K562 (cell line): ENCODE data around the gene AMFR. TPM values are rescaled to one million over a fixed set of nuclear protein-coding genes. Genes with fewer than 3 reads are reported as not detected.

Source experiments
- ATAC-seq: fragments of 200-7000 bp; cut with Tn5 transposase; 3 replicates; pipeline ENCODE4 v1.9.1; 2020; ENCODE audit warnings: moderate library complexity
- BruUV-seq: library from RNA; stranded (reverse); fragments of 400-500 nt; replicated peaks from 2 replicates; lab custom pipeline; 2021; lab: Mats Ljungman, UMichigan
- CTCF ChIA-PET: fragments of 300-600 bp; formaldehyde crosslinking; extraction: SDS; loops from one replicate; lab custom pipeline; 2021; ENCODE audit warnings: low intra/inter-chr PET ratio; lab: Yijun Ruan, JAX
- POLR2A ChIA-PET: fragments of 300-600, 350-650 bp; sonication (Branson Sonifier 250); formaldehyde crosslinking; extraction: SDS; loops from one replicate; lab custom pipeline; 2021; ENCODE audit warnings: antibody characterized with exemption, inconsistent platforms; lab: Yijun Ruan, JAX
- DNase-seq, 4 experiments: peaks; one replicate each; pipeline versions ENCODE4 v3.0.0 to v3.0.0-alpha.2; 2011 to 2018; ENCODE audit warnings: low spot score in 3 of 4, mixed read lengths in 3 of 4; ENCODE audit errors: extremely low read depth in 1 of 4
- FAIRE-seq: peaks from 2 replicates; lab custom pipeline; 2011; peaks lifted over from hg19 to GRCh38; lab: Jason Lieb, UNC
- H2AFZ ChIP-seq: 2 replicates; pipeline ENCODE4 v1.6.0; 2011; ENCODE audit warnings: low read depth, low read length, control low read depth, inconsistent platforms
- H3K27ac ChIP-seq: fragments of 200-600 bp; 3 replicates; pipeline ENCODE4 v1.8.0; 2011; ENCODE audit warnings: low read depth, mild to moderate bottlenecking, control low read depth, inconsistent platforms, low read length, moderate library complexity, mixed read lengths; ENCODE audit errors: extremely low read depth
- H3K27me3 ChIP-seq, 2 experiments: fragments of 300-600 bp in 1 of 2; 2 replicates in 1 of 2; 3 replicates in 1 of 2; pipeline versions ENCODE4 v1.6.0 to v1.8.0; 2011; ENCODE audit warnings: inconsistent platforms in 2 of 2, low read length in 2 of 2, mild to moderate bottlenecking in 1 of 2, mixed read lengths in 1 of 2, moderate library complexity in 1 of 2; ENCODE audit not compliant: control insufficient read depth in 2 of 2, insufficient read depth in 2 of 2
- H3K36me3 ChIP-seq: fragments of 300-600 bp; 3 replicates; pipeline ENCODE4 v1.8.0; 2011; ENCODE audit warnings: mild to moderate bottlenecking, low read length, inconsistent platforms; ENCODE audit not compliant: control insufficient read depth, insufficient read depth
- H3K4me1 ChIP-seq, 2 experiments: fragments of 200-600 bp in 1 of 2; replicated peaks in 1 of 2; 2 replicates in 1 of 2; 3 replicates in 1 of 2; pipeline versions ENCODE4 v1.5.1 to v1.8.0; 2011; ENCODE audit warnings: inconsistent platforms in 2 of 2, low read length in 2 of 2, mild to moderate bottlenecking in 1 of 2, mixed read lengths in 1 of 2, moderate library complexity in 1 of 2; ENCODE audit not compliant: control insufficient read depth in 2 of 2, insufficient read depth in 2 of 2
- H3K4me2 ChIP-seq: 2 replicates; pipeline ENCODE4 v1.6.1; 2011; ENCODE audit warnings: low read length, control low read depth, inconsistent platforms, mixed read lengths; ENCODE audit not compliant: insufficient read depth
- H3K4me3 ChIP-seq: fragments of 200-600 bp; sonication (generic), shearing (Covaris generic); 2 replicates; pipeline ENCODE4 v1.5.1; 2016; ENCODE audit warnings: control low read depth, inconsistent platforms
- H3K79me2 ChIP-seq: fragments of 200-600 bp; 3 replicates; pipeline ENCODE4 v1.8.0; 2011; ENCODE audit warnings: low read length, inconsistent platforms; ENCODE audit not compliant: control insufficient read depth, insufficient read depth
- H3K9ac ChIP-seq, 2 experiments: 2 replicates each; pipeline versions ENCODE4 v1.6.0 to v1.6.1; 2011; ENCODE audit warnings: low read depth in 2 of 2, low read length in 2 of 2, control low read depth in 1 of 2, inconsistent platforms in 1 of 2, mild to moderate bottlenecking in 1 of 2, mixed read lengths in 1 of 2; ENCODE audit not compliant: insufficient read depth in 1 of 2
- H3K9me1 ChIP-seq: one replicate; pipeline ENCODE4 v1.6.0; 2011; ENCODE audit warnings: inconsistent platforms, mild to moderate bottlenecking, low read length, moderate library complexity; ENCODE audit not compliant: control insufficient read depth, insufficient read depth
- H3K9me3 ChIP-seq: replicated peaks from 2 replicates; pipeline ENCODE4 v1.5.1; 2011; ENCODE audit warnings: low read depth, low read length, inconsistent platforms; ENCODE audit not compliant: control insufficient read depth, insufficient read depth
- H4K20me1 ChIP-seq: replicated peaks from 2 replicates; pipeline ENCODE4 v1.6.1; 2011; ENCODE audit warnings: low read length, inconsistent platforms, mixed read lengths; ENCODE audit not compliant: control insufficient read depth, insufficient read depth
- ELF2 ChIP-seq: fragments of 250-450 bp; sonication (Bioruptor Pico); IDR thresholded peaks from 2 replicates; pipeline ENCODE4 v1.5.0; 2021; ENCODE audit warnings: mild to moderate bottlenecking
- ETV5 ChIP-seq: sonication (generic); formaldehyde crosslinking; IDR thresholded peaks from 2 replicates; pipeline ENCODE4 v1.4.0; 2020; ENCODE audit warnings: low read depth, mild to moderate bottlenecking, missing genetic modification reagents
- ZNF263 ChIP-seq: sonication (generic); formaldehyde crosslinking; IDR thresholded peaks from 2 replicates; pipeline ENCODE4 v1.8.0; 2022; ENCODE audit warnings: mild to moderate bottlenecking, missing genetic modification reagents, borderline replicate concordance
- ZNF551 ChIP-seq: fragments of 250-450 bp; sonication (Bioruptor Pico); IDR thresholded peaks from 2 replicates; pipeline ENCODE4 v1.5.0; 2021; ENCODE audit warnings: mild to moderate bottlenecking, moderate library complexity
- WGBS: fragments of 100-300 bp; shearing (Covaris generic); methylation state at CpG from one replicate; pipeline ENCODE4 v1.1.6; 2016; ENCODE audit warnings: low coverage, mixed read lengths; ENCODE audit not compliant: insufficient coverage; ENCODE audit errors: missing lambda C conversion rate; 5-methylcytosine and 5-hydroxymethylcytosine counted together
- in situ Hi-C: fragments of 300-500 bp; cut with MboI; formaldehyde crosslinking; loops from 4 replicates; pipeline ENCODE4 v1.15.0; 2018; ENCODE audit warnings: inconsistent platforms, mixed read lengths
- intact Hi-C: fragments of 100-400 bp; cut with micrococcal nuclease; formaldehyde crosslinking; loops from 2 replicates; pipeline ENCODE4 v1.14.2; 2022
- polyA plus RNA-seq, 8 experiments: library from polyadenylated mRNA; depleted of rRNA in 4 of 8; stranded (reverse) in 5 of 8; unstranded in 3 of 8; fragments of >200 nt; fragmentation: Nextera tagmentation in 2 of 8; fragmentation: Illumina TruSeq in 1 of 8; extraction: Ambion mirVana in 2 of 8; extraction: Trizol in 1 of 8; gene quantifications; 2 replicates each; pipeline versions ENCODE4 v1.2.1 to v1.2.3, GENCODE V29; 2011 to 2014; ENCODE audit warnings: inconsistent platforms in 1 of 8, missing spikeins in 1 of 8
- total RNA-seq, 7 experiments: library from RNA; depleted of rRNA in 6 of 7; stranded (reverse); fragments of >200 nt in 6 of 7; fragmentation: Illumina TruSeq in 2 of 7; extraction: Trizol in 2 of 7; gene quantifications; 2 replicates each; pipeline versions ENCODE4 v1.2.1 to v1.2.3, GENCODE V29; 2011 to 2021; ENCODE audit warnings: low replicate concordance in 1 of 7
- TF ChIP-seq, protein P1 (sequence below): fragments of 150-350 bp; conservative IDR thresholded peaks from 2 replicates; pipeline ENCODE4 v1.6.1; 2014; ENCODE audit warnings: low read length
- TF ChIP-seq, protein P2 (sequence below), 2 experiments: fragments of 450-650 bp; IDR thresholded peaks; 2 replicates each; pipeline ENCODE4 v1.6.1; 2018; ENCODE audit warnings: mild to moderate bottlenecking in 2 of 2, low read depth in 1 of 2; ENCODE audit not compliant: partially characterized antibody in 2 of 2

AMFR gene
- total and polyA plus RNA-seq, 9 of the 15 experiments (the other 6 are each of a cell fraction or from before 2014, with no cell fraction given) = 15.6 to 113 (median 58.4) TPM

GRCh38 chr16:56355221-56355620 lies 70.1 kb downstream of the AMFR start:
- no peak overlapping the region for H3K4me3 ChIP-seq
- no peaks in the 10 kb centered on the region for H3K79me2 ChIP-seq
- ATAC-seq = no peak
- H3K9me3 ChIP-seq = no peaks in the 10 kb centered on the region
- TF ChIP-seq, protein P1, sequence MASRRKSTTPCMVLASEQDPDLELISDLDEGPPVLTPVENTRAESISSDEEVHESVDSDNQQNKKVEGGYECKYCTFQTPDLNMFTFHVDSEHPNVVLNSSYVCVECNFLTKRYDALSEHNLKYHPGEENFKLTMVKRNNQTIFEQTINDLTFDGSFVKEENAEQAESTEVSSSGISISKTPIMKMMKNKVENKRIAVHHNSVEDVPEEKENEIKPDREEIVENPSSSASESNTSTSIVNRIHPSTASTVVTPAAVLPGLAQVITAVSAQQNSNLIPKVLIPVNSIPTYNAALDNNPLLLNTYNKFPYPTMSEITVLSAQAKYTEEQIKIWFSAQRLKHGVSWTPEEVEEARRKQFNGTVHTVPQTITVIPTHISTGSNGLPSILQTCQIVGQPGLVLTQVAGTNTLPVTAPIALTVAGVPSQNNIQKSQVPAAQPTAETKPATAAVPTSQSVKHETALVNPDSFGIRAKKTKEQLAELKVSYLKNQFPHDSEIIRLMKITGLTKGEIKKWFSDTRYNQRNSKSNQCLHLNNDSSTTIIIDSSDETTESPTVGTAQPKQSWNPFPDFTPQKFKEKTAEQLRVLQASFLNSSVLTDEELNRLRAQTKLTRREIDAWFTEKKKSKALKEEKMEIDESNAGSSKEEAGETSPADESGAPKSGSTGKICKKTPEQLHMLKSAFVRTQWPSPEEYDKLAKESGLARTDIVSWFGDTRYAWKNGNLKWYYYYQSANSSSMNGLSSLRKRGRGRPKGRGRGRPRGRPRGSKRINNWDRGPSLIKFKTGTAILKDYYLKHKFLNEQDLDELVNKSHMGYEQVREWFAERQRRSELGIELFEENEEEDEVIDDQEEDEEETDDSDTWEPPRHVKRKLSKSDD = no peak
- TF ChIP-seq ZNF551 (CRISPR knock-in tag) (no peak), ZNF263 (CRISPR knock-in tag) (no peak), ETV5 (CRISPR knock-in tag) (no peak), ELF2 (CRISPR knock-in tag) (no peak)
- TF ChIP-seq, protein P2, sequence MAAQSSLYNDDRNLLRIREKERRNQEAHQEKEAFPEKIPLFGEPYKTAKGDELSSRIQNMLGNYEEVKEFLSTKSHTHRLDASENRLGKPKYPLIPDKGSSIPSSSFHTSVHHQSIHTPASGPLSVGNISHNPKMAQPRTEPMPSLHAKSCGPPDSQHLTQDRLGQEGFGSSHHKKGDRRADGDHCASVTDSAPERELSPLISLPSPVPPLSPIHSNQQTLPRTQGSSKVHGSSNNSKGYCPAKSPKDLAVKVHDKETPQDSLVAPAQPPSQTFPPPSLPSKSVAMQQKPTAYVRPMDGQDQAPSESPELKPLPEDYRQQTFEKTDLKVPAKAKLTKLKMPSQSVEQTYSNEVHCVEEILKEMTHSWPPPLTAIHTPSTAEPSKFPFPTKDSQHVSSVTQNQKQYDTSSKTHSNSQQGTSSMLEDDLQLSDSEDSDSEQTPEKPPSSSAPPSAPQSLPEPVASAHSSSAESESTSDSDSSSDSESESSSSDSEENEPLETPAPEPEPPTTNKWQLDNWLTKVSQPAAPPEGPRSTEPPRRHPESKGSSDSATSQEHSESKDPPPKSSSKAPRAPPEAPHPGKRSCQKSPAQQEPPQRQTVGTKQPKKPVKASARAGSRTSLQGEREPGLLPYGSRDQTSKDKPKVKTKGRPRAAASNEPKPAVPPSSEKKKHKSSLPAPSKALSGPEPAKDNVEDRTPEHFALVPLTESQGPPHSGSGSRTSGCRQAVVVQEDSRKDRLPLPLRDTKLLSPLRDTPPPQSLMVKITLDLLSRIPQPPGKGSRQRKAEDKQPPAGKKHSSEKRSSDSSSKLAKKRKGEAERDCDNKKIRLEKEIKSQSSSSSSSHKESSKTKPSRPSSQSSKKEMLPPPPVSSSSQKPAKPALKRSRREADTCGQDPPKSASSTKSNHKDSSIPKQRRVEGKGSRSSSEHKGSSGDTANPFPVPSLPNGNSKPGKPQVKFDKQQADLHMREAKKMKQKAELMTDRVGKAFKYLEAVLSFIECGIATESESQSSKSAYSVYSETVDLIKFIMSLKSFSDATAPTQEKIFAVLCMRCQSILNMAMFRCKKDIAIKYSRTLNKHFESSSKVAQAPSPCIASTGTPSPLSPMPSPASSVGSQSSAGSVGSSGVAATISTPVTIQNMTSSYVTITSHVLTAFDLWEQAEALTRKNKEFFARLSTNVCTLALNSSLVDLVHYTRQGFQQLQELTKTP (IDR thresholded peaks at IDR 0.05; ENCODE audit: low read depth in 1 of 2, partially characterized antibody in 2 of 2) = no peak
- DNase-seq = no peak
- H4K20me1 ChIP-seq = peaks cover 12% of the 10 kb centered on the region
- ChIA-PET POLR2A (no interaction called here), CTCF (no interaction called here)
- peaks cover 7 to 26% of the 10 kb centered on the region in 2 experiments; a peak in 4 of 5 replicates for H3K27me3 ChIP-seq
- H3K9me1 ChIP-seq = no peaks in the 10 kb centered on the region
- in situ Hi-C loops (no loop called here), intact Hi-C loops (loop anchor here (10.0 kb wide), 1 partner anchor 160 kb away; no protein-coding TSS in a partner anchor)
- H3K36me3 ChIP-seq = peaks cover 2% of the 10 kb centered on the region; the same call in 1 of the 3 replicates
- no peak overlapping the region for H2AFZ ChIP-seq
- H3K9ac ChIP-seq = peak overlapping the region in 1 of 2 experiments; percentile 16; a peak in 1 of 4 replicates
- no peak overlapping the region for H3K27ac ChIP-seq
- peak overlapping the region; percentile 45; the same call in 1 of the 2 replicates for H3K4me2 ChIP-seq
- WGBS = 75% methylated on average over 9 of the region's 9 CpGs
- FAIRE-seq = peak; percentile 40
- BruUV-seq = no TSS peak
- peaks cover 11 to 33% of the 10 kb centered on the region in 2 experiments for H3K4me1 ChIP-seq
